Testis (tissue), 2 donors: Measurements from ENCODE around the gene AMDHD2.

ENCODE experiments used
- POLR2A ChIP-seq: fragments of 450-650 bp; IDR thresholded peaks from one replicate; pipeline ENCODE4 v1.6.1; 2017; ENCODE audit warnings: antibody characterized with exemption, mild to moderate bottlenecking, moderate library complexity
- TF ChIP-seq, protein P1 (sequence below), 3 experiments: fragments of 450-650 bp in 2 of 3; fragments of 200-600 bp in 1 of 3; sonication (generic) in 1 of 3; IDR thresholded peaks; one replicate each; pipeline ENCODE4 v1.5.1; 2016 to 2019; ENCODE audit warnings: antibody characterized with exemption in 3 of 3, mild to moderate bottlenecking in 2 of 3, moderate library complexity in 1 of 3

DNA sequence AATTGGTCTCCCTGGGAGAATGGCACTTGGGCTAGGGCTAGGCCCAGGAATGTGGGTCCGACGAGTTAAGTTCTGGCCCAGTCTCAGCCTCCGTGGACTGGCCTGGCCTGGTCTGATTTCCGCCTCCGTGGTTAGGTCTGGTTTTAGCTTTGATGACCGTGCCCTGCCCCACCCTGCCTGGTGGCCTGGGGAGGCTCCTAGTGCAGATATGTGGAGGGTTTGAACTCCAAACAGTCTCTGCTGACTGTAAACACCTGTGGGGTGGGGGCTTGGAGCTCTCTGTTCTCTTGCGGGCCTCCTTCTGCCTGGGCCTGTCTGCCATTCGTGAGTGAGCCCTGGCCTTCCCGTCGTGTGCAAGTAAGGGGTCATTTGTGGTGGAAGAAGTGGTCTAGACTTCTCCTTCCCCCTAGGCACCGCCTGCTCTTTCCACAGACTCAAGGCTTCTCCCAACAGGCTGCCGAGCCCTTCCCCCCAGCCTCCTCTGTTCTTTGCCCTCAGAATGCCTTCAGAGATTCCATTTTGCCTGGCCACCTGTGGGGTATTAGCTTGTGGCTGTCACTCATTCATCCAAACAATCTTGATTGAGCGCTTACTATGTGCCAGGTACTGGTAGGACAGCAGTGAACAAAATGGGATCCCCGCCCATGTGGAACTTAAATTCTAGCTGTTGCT, 4.9 kb upstream of the AMDHD2 start:
- TF ChIP-seq, protein P1, sequence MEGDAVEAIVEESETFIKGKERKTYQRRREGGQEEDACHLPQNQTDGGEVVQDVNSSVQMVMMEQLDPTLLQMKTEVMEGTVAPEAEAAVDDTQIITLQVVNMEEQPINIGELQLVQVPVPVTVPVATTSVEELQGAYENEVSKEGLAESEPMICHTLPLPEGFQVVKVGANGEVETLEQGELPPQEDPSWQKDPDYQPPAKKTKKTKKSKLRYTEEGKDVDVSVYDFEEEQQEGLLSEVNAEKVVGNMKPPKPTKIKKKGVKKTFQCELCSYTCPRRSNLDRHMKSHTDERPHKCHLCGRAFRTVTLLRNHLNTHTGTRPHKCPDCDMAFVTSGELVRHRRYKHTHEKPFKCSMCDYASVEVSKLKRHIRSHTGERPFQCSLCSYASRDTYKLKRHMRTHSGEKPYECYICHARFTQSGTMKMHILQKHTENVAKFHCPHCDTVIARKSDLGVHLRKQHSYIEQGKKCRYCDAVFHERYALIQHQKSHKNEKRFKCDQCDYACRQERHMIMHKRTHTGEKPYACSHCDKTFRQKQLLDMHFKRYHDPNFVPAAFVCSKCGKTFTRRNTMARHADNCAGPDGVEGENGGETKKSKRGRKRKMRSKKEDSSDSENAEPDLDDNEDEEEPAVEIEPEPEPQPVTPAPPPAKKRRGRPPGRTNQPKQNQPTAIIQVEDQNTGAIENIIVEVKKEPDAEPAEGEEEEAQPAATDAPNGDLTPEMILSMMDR (IDR thresholded peaks at IDR 0.05), result no peak
- no peak for TF ChIP-seq POLR2A
